Endothelial cell (in vitro differentiated cells): ENCODE results near the gene VMAC. TPM values are rescaled to one million over a fixed set of nuclear protein-coding genes. Genes with fewer than 3 reads are reported as not detected.
"Not testable (repeated sequence)": the region's sequence is repeated elsewhere in the genome, so short reads cannot be mapped to it uniquely, and the experiment has no call there.

Source experiments
- DNase-seq: peaks from one replicate; pipeline ENCODE4 v3.0.0; 2021; ENCODE audit warnings: low spot score
- H3K27ac Mint-ChIP-seq: one replicate; pipeline ENCODE4 v1.8.0; 2021; ENCODE audit warnings: mixed read lengths, inconsistent platforms; ENCODE audit not compliant: unreplicated experiment
- H3K27me3 Mint-ChIP-seq: one replicate; pipeline ENCODE4 v1.8.0; 2021; ENCODE audit warnings: mild to moderate bottlenecking, moderate library complexity, mixed read lengths, inconsistent platforms; ENCODE audit not compliant: unreplicated experiment
- H3K36me3 Mint-ChIP-seq: one replicate; pipeline ENCODE4 v1.8.0; 2021; ENCODE audit warnings: mild to moderate bottlenecking, low read depth, mixed read lengths, inconsistent platforms; ENCODE audit not compliant: unreplicated experiment
- H3K4me1 Mint-ChIP-seq: one replicate; pipeline ENCODE4 v1.8.0; 2021; ENCODE audit warnings: mild to moderate bottlenecking, mixed read lengths, inconsistent platforms; ENCODE audit not compliant: unreplicated experiment
- H3K4me3 Mint-ChIP-seq: one replicate; pipeline ENCODE4 v1.8.0; 2021; ENCODE audit warnings: mild to moderate bottlenecking, mixed read lengths, inconsistent platforms; ENCODE audit not compliant: unreplicated experiment
- H3K9me3 Mint-ChIP-seq: one replicate; pipeline ENCODE4 v1.8.0; 2021; ENCODE audit warnings: mixed read lengths, inconsistent platforms; ENCODE audit not compliant: unreplicated experiment
- long read RNA-seq: library from polyadenylated mRNA; unstranded; transcript quantifications from one replicate; pipeline ENCODE4 v2.0.0, GENCODE V29; 2020; ENCODE audit not compliant: unreplicated experiment
- total RNA-seq: library from RNA; stranded (reverse); fragmentation: NEBNext Ultra II Directional; extraction: Animal tissue kit (Norgen Biotek cat#: 25700); gene quantifications from one replicate; pipeline ENCODE4 v1.2.1, GENCODE V29; 2021; ENCODE audit not compliant: unreplicated experiment
- TF ChIP-seq, protein P1 (sequence below): fragments of 200-600 bp; sonication (generic); IDR thresholded peaks from one replicate; pipeline ENCODE4 v1.5.0; 2021; ENCODE audit warnings: antibody characterized with exemption; ENCODE audit not compliant: unreplicated experiment

Gene VMAC, protein sequence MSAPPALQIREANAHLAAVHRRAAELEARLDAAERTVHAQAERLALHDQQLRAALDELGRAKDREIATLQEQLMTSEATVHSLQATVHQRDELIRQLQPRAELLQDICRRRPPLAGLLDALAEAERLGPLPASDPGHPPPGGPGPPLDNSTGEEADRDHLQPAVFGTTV
- 8.9 TPM for total RNA-seq
- long read RNA-seq, transcript VMAC-201 (2 exons, 2,254 nt): major isoform, 5 of 7 reads
- long read RNA-seq, partial matches to known transcripts: 0 of 7 reads
- long read RNA-seq, other reads (novel, unspliced or antisense): 2 of 7 reads

DNA sequence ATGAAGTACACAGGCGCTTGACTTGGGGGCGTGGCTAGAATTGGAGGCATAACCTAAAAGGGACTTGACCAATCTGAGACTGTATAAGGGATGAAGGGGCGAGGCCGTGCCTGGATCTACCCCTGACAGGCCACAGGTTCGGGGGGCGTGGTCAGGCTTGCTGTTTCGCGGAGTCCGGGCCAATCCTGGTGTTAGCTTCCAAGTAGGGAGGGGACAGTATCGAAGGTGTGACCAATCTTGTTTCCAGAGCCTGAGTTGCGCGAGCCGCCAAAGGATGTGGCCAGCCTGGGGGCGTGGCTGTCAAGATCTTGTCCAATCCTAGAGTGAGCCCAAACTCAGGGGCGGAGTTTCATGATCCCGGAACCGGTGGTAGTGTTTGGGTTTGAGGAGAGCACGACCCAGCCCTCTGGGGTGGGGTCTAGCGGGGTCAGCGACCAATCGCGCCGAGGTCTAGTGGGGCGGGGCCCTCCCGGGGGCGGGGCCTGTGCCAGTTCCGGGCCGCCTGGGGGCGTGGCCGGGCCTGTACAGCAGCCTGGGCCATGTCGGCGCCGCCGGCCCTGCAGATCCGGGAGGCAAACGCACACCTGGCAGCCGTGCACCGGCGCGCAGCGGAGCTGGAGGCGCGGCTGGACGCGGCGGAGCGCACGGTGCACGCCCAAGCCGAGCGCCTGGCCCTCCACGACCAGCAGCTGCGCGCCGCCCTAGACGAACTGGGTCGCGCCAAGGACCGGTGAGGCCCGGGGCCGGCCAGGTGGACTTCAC, at the start of gene VMAC:
VMAC (plus strand) TSS at position 521 of the 762 bp plus-strand sequence; CDS start at position 540, 19 bp downstream.
- Mint-ChIP-seq H3K27me3 (peaks cover 13% of the 10 kb centered on the region), H3K4me3 (peak within 1 kb of the TSS; percentile 100), H3K36me3 (no peaks in the 10 kb centered on the region), H3K27ac (peak within 1 kb of the TSS; percentile 94), H3K4me1 (peaks cover 5% of the 10 kb centered on the region), H3K9me3 (no peaks in the 10 kb centered on the region)
- TF ChIP-seq, protein P1, sequence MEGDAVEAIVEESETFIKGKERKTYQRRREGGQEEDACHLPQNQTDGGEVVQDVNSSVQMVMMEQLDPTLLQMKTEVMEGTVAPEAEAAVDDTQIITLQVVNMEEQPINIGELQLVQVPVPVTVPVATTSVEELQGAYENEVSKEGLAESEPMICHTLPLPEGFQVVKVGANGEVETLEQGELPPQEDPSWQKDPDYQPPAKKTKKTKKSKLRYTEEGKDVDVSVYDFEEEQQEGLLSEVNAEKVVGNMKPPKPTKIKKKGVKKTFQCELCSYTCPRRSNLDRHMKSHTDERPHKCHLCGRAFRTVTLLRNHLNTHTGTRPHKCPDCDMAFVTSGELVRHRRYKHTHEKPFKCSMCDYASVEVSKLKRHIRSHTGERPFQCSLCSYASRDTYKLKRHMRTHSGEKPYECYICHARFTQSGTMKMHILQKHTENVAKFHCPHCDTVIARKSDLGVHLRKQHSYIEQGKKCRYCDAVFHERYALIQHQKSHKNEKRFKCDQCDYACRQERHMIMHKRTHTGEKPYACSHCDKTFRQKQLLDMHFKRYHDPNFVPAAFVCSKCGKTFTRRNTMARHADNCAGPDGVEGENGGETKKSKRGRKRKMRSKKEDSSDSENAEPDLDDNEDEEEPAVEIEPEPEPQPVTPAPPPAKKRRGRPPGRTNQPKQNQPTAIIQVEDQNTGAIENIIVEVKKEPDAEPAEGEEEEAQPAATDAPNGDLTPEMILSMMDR: no peak
- peak; percentile 98 for DNase-seq

DNA sequence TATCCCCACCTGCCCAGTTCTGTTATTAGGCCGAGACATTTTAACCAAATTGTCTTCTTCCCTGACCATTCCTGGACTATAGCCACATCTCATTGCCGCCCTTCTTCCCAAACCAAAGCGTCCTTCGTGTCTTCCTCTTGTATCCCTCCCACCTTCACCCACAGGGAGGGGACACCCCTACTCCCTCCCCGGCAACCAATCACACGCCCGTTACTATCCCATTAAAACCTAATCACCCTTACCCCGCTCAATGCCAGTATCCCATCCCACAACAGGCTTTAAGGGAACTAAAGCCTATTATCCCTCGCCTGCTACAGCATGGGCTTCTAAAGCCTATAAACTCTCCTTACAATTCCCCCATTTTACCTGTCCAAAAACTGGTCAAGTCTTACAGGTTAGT, 49.5 kb upstream of the VMAC start:
- H3K36me3 Mint-ChIP-seq, H3K4me3 Mint-ChIP-seq, H3K27me3 Mint-ChIP-seq, H3K4me1 Mint-ChIP-seq, DNase-seq, H3K27ac Mint-ChIP-seq, H3K9me3 Mint-ChIP-seq: not testable (repeated sequence)

DNA sequence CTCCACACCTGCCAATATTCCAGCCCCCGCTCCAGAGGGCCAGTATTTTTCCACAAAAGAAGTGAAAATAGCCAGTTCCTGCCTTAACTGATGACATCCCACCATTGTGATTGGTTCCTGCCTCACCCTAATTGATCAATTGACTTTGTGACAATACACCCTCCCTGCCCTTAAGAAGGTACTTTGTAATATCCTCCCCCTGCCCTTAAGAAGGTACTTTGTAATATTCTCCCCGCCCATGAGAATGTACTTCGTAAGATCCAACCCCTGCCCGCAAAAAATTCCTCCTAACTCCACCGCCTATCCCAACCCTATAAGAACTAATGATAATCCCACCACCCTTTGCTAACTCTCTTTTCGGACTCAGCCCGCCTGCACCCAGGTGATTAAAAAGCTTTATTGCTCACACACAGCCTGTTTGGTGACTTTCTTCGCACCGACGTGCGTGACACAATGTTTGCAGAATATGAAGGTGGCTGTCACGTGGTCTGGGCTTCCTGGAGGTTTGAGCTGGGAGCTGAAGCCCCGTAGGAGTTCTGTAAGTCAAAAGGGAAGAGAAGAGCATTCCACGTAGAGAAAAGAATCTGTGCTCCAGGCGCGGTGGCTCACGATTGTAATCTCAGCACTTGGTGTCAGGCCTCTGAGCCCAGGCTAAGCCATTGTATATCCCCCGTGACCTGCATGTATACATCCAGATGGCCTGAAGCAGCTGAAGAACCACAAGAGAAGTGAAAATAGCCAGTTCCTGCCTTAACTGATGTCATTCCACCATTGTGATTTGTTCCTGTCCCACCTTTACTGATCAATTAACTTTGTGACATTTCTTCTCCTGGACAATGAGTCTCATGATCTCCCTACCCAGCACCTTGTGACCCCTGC, 47.2 kb upstream of the VMAC start:
- H3K36me3 Mint-ChIP-seq: no peaks in the 10 kb centered on the region
- TF ChIP-seq, protein P1: no peak
- no peak overlapping the region for H3K27ac Mint-ChIP-seq
- peaks cover 6% of the 10 kb centered on the region for H3K4me1 Mint-ChIP-seq
- no peaks in the 10 kb centered on the region for H3K9me3 Mint-ChIP-seq
- DNase-seq: no peak
- no peaks in the 10 kb centered on the region for H3K27me3 Mint-ChIP-seq
- H3K4me3 Mint-ChIP-seq: no peak overlapping the region

DNA sequence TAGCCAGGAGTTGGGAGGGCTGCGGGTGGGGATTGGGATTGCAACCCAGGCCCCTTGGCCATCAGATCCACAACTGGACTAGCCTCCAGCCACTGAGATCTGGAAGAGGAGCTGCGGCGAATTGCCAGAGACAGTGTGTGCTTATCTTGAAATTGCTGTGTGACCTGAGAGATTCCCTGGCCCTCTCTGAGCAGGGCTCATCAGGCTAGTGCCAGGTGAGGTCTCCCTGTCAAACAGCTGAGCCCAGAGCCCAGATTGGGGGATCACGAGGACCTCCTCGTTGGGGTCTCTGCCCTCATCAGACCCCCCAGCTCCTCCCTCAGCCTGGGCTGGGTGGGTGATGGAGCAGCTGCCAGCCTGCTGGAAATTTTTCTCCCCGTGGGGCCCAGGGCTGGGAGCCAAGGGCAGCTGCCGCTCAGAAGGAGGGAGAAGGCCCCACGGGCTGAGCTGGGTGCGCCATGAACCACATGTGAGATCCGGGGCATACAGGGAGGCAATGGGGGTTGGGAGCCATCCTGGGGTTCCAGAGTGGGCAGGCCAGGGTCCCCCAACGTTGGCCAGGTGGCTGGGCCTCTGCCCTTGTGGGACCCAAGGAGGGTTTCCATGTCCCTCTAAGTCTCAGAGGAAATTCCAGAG, 41.5 kb upstream of the VMAC start:
- no peak for DNase-seq
- peaks cover 14% of the 10 kb centered on the region for H3K27me3 Mint-ChIP-seq
- no peaks in the 10 kb centered on the region for H3K36me3 Mint-ChIP-seq
- H3K4me1 Mint-ChIP-seq: no peaks in the 10 kb centered on the region
- H3K27ac Mint-ChIP-seq: no peak overlapping the region
- no peaks in the 10 kb centered on the region for H3K9me3 Mint-ChIP-seq
- TF ChIP-seq, protein P1: no peak
- H3K4me3 Mint-ChIP-seq: no peak overlapping the region
